Measurements from ENCODE around the gene CENPM.

CENPM gene

GRCh38 chr22:41893591-41894375 lies 53.2 kb downstream of the CENPM start:
- DNase-seq (ENCODE audit: low spot score) = no peak

GRCh38 chr22:41892721-41893120 lies 54.2 kb downstream of the CENPM start:
- DNase-seq (ENCODE audit: low spot score) = no peak

GRCh38 chr22:41891407-41891806 lies 55.5 kb downstream of the CENPM start:
- no peak for DNase-seq (ENCODE audit: low spot score)
